IPS-11a (cell line): ENCODE measurements around the gene SLC39A5.
A peak's percentile ranks its signal among the peaks of the same experiment; 100 is the strongest.

Experiments
- H3K4me3 ChIP-seq: one replicate; pipeline ENCODE4 v1.5.1; 2013; ENCODE audit warnings: low read depth, low read length, control low read depth

SLC39A5 gene

GRCh38 chr12:56212361-56212760, 17.5 kb upstream of the SLC39A5 start:
- H3K4me3 ChIP-seq, result no peak overlapping the region

GRCh38 chr12:56213878-56214277, 16.0 kb upstream of the SLC39A5 start:
- H3K4me3 ChIP-seq, result no peak overlapping the region

GRCh38 chr12:56216461-56216860, 13.4 kb upstream of the SLC39A5 start:
- no peak overlapping the region for H3K4me3 ChIP-seq

- H3K4me3 ChIP-seq, result no peak overlapping the region
Measured at GRCh38 chr12:56219840-56220239, 10.0 kb upstream of the SLC39A5 start.

GRCh38 chr12:56220611-56221231, 9.1 kb upstream of the SLC39A5 start:
- H3K4me3 ChIP-seq, result peak overlapping the region; percentile 92

GRCh38 chr12:56221232-56221756, 8.6 kb upstream of the SLC39A5 start:
- H3K4me3 ChIP-seq, result peak overlapping the region; percentile 92

- peak within 1 kb of the TSS; percentile 92 for H3K4me3 ChIP-seq
Measured at GRCh38 chr12:56221757-56222530, 7.9 kb upstream of the SLC39A5 start, which contains the start of gene RNF41. RNF41 (minus strand) TSS chr12:56221922; CDS start chr12:56214047, 7,875 bp downstream.

- peak overlapping the region; percentile 92 for H3K4me3 ChIP-seq
Measured at GRCh38 chr12:56222531-56222895, 7.3 kb upstream of the SLC39A5 start.

- H3K4me3 ChIP-seq, result no peak overlapping the region
Measured at GRCh38 chr12:56223571-56224101, 6.2 kb upstream of the SLC39A5 start.

- H3K4me3 ChIP-seq, result peak within 1 kb of the TSS; percentile 71
Measured at GRCh38 chr12:56224102-56224701, 5.6 kb upstream of the SLC39A5 start, which contains the start of gene NABP2. NABP2 (plus strand) TSS chr12:56224342; CDS start chr12:56224857, 515 bp downstream.

GRCh38 chr12:56224954-56225353, 4.9 kb upstream of the SLC39A5 start:
- no peak overlapping the region for H3K4me3 ChIP-seq

GRCh38 chr12:56229082-56229481, 769 bp upstream of the SLC39A5 start:
- no peak overlapping the region for H3K4me3 ChIP-seq

GRCh38 chr12:56230432-56231183, 757 bp downstream of the SLC39A5 start:
- no peak overlapping the region for H3K4me3 ChIP-seq

- no peak overlapping the region for H3K4me3 ChIP-seq
Measured at GRCh38 chr12:56231184-56231582, 1.3 kb downstream of the SLC39A5 start.

GRCh38 chr12:56234746-56235436, 5.0 kb downstream of the SLC39A5 start:
- no peak overlapping the region for H3K4me3 ChIP-seq

GRCh38 chr12:56236091-56236490, 6.2 kb downstream of the SLC39A5 start:
- H3K4me3 ChIP-seq, result no peak overlapping the region

- H3K4me3 ChIP-seq, result no peak overlapping the region
Measured at GRCh38 chr12:56236985-56237384, 7.1 kb downstream of the SLC39A5 start.

GRCh38 chr12:56237552-56237951, 7.7 kb downstream of the SLC39A5 start:
- H3K4me3 ChIP-seq, result no peak overlapping the region

GRCh38 chr12:56241424-56242303, 11.8 kb downstream of the SLC39A5 start:
- no peak overlapping the region for H3K4me3 ChIP-seq
